Measurements from ENCODE around the gene TRIM47. TPM values are rescaled to one million over a fixed set of nuclear protein-coding genes. Genes with fewer than 3 reads are reported as not detected.
A peak's percentile ranks its signal among the peaks of the same experiment; 100 is the strongest.

Gene TRIM47
- total and polyA plus RNA-seq, 2 of the 13 experiments (the other 11 are each of a cell fraction or from before 2014, with no cell fraction given) = 33.5 to 82.0 TPM

DNA sequence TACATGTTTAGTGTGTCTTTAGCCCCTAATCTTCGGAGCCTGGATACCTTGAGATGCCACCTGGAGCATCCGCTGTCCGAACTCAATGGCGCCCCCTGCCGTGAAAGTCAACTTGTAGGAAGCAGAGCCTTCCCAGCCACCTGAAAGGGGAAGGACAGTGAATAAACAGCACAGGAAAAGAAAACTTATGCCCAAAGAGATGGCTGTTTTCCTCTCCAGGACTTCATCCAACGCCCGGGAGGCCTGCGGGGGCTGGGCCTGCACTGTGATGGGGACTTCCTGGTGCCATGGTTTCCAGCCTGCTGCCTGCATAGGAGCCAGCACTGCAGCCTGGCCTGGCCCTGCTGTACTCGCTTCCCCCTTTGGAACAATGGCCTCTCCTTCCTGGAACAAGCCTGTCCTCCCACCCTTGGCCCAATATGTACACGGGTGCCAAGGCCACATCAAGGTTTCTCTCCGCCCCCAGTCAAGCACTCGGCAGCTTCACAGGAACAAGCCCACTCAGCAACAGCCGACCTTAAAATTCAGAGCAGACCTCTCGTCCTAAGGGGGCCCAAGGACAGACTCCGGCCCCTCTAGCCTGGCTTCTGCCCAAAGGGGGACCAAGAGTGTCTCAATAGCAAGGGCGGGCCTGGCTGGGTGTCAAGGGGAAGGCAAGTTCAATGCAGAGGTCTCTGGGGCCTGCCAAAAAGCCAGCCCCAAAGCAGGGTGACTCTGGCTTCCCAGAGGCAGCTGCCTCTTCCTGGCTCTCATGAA is 29.7 kb downstream of the TRIM47 start (continued):
- peak; percentile 15; the same call in 1 of the 2 replicates for TF ChIP-seq ZNF281 (CRISPR knock-in tag; IDR thresholded peaks at IDR 0.05; ENCODE audit: borderline replicate concordance)
- TF ChIP-seq HDAC2 (CRISPR knock-in tag; IDR thresholded peaks at IDR 0.05) = peak; percentile 24; the same call in 1 of the 2 replicates
- TF ChIP-seq ZNF33B (CRISPR knock-in tag; IDR thresholded peaks at IDR 0.05) = no peak
- TF ChIP-seq ASH2L (IDR thresholded peaks at IDR 0.05; ENCODE audit: insufficient read length, low read depth, low read length) = no peak
- peak; percentile 27; the same call in 1 of the 2 replicates for TF ChIP-seq RXRB (CRISPR knock-in tag; IDR thresholded peaks at IDR 0.05; ENCODE audit: borderline replicate concordance)
- TF ChIP-seq HMG20A (CRISPR knock-in tag; IDR thresholded peaks at IDR 0.05; ENCODE audit: borderline replicate concordance) = 0 out of 2 replicates have a peak, but pooled peaks have one; percentile 10
- TF ChIP-seq PHF5A (CRISPR knock-in tag; IDR thresholded peaks at IDR 0.05; ENCODE audit: low read depth, unreplicated experiment) = no peak
- TF ChIP-seq DZIP1 (CRISPR knock-in tag; IDR thresholded peaks at IDR 0.05) = 0 out of 2 replicates have a peak, but pooled peaks have one; percentile 58
- no peak for TF ChIP-seq ZNF619 (CRISPR knock-in tag; IDR thresholded peaks at IDR 0.05)
- TF ChIP-seq XRCC5 (optimal IDR thresholded peaks at IDR 0.05; ENCODE audit: low read length) = peak; percentile 95
- no peak for TF ChIP-seq LCORL (IDR thresholded peaks at IDR 0.05)
- TF ChIP-seq LCORL (CRISPR knock-in tag; IDR thresholded peaks at IDR 0.05) = peak; percentile 76
- no peak for TF ChIP-seq ZNF232 (CRISPR knock-in tag; IDR thresholded peaks at IDR 0.05; ENCODE audit: borderline replicate concordance)
- 0 out of 2 replicates have a peak, but pooled peaks have one; percentile 29 for TF ChIP-seq GABPB1 (CRISPR knock-in tag; IDR thresholded peaks at IDR 0.05)
- peak; percentile 61; the same call in 1 of the 2 replicates for TF ChIP-seq TFAP4 (IDR thresholded peaks at IDR 0.05; ENCODE audit: borderline replicate concordance, low read depth)
- peak; percentile 48; the same call in 1 of the 2 replicates for TF ChIP-seq SMC3 (IDR thresholded peaks at IDR 0.05; ENCODE audit: low read length)
- no peak for TF ChIP-seq SMAD9 (CRISPR knock-in tag; IDR thresholded peaks at IDR 0.05)
- TF ChIP-seq SAP130 (CRISPR knock-in tag; IDR thresholded peaks at IDR 0.05; ENCODE audit: low read depth) = peak; percentile 62
- TF ChIP-seq SP5 (CRISPR knock-in tag; IDR thresholded peaks at IDR 0.05; ENCODE audit: borderline replicate concordance, low read depth) = peak; percentile 92
- TF ChIP-seq DPF2 (CRISPR knock-in tag; IDR thresholded peaks at IDR 0.05; ENCODE audit: borderline replicate concordance, low read depth) = no peak
- TF ChIP-seq ZNF383 (CRISPR knock-in tag; IDR thresholded peaks at IDR 0.05; ENCODE audit: borderline replicate concordance) = peak; percentile 93; the same call in 1 of the 2 replicates
- TF ChIP-seq HOXA3 (CRISPR knock-in tag; IDR thresholded peaks at IDR 0.05) = peak; percentile 60
- peak; percentile 84; the same call in 1 of the 2 replicates for TF ChIP-seq NCOA2 (CRISPR knock-in tag; IDR thresholded peaks at IDR 0.05)

Measured in HepG2 (cell line).